SK-N-MC (cell line): Measurements from ENCODE around the gene STIMATE.

Experiments used
- EZH2 ChIP-seq: fragments of 200-600 bp; sonication (generic); IDR thresholded peaks from one replicate; pipeline ENCODE4 v1.6.1; 2017; ENCODE audit warnings: antibody characterized with exemption
- FOXP2 ChIP-seq: optimal IDR thresholded peaks from 2 replicates; pipeline ENCODE3; 2011; ENCODE audit warnings: mild to moderate bottlenecking, moderate library complexity; ENCODE audit not compliant: insufficient read depth; ENCODE audit errors: extremely low read length, control extremely low read depth
- POLR2AphosphoS5 ChIP-seq: IDR thresholded peaks from 2 replicates; pipeline ENCODE4 v1.6.1; 2012; ENCODE audit warnings: mild to moderate bottlenecking, low read depth, low read length, borderline replicate concordance

GRCh38 chr3:52886049-52886730, 11.2 kb downstream of the STIMATE start:
- TF ChIP-seq EZH2 = no peak
- TF ChIP-seq POLR2AphosphoS5 = no peak
- no peak for TF ChIP-seq FOXP2
